HTR-8/SVneo (cell line): ENCODE data around the gene LTV1.
"Not testable (repeated sequence)": the region's sequence is repeated elsewhere in the genome, so short reads cannot be mapped to it uniquely, and the experiment has no call there.

Source experiments
- DNase-seq: peaks from one replicate; pipeline ENCODE4 v3.0.0; 2011; ENCODE audit warnings: low spot score, mixed read lengths; ENCODE audit not compliant: insufficient read length
- FAIRE-seq: peaks from 2 replicates; lab custom pipeline; 2011; peaks lifted over from hg19 to GRCh38; lab: Jason Lieb, UNC

LTV1 gene, protein sequence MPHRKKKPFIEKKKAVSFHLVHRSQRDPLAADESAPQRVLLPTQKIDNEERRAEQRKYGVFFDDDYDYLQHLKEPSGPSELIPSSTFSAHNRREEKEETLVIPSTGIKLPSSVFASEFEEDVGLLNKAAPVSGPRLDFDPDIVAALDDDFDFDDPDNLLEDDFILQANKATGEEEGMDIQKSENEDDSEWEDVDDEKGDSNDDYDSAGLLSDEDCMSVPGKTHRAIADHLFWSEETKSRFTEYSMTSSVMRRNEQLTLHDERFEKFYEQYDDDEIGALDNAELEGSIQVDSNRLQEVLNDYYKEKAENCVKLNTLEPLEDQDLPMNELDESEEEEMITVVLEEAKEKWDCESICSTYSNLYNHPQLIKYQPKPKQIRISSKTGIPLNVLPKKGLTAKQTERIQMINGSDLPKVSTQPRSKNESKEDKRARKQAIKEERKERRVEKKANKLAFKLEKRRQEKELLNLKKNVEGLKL

DNA sequence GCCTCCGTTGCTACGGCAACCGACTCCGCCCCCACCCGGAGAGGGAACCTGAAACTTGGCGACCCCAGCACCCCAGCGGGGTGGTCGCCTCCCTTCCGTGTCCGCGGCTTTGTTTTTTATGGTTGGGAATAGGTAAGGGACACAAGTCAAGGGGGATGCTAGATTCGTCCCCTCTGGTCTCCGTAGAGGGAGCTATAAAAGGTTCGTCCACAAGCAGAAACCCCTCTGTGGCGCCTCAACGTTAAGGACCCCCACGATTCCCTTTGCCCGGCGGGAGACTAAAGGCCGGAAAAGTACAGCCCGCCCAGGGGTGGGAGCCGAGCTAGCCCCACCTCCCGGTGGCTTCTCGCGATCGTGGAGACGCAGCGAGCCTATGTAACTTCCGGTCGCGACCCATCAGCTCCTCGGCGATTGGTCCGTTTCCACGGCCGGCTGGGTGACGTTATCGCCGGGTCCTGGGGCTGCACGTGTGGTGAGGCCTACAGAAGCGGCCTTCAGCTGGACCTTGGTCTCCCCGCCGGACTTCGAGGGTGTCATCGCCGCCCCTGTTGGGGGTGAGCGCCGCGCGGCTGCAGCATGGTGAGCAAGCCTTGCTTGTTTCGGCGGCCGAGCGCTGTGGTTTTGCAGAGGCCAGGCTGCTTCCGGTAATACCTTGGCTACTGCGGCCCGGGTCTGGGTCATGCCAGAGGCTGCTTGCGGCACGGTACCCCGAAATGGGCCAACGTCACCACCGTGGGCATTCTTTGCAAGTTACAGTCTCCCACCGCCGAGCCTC is at the start of gene LTV1:
LTV1 (plus strand) TSS at position 437 of the 775 bp plus-strand sequence; CDS start at position 577, 140 bp downstream.
- FAIRE-seq (peak; percentile 88), DNase-seq (peak; percentile 96)

DNA sequence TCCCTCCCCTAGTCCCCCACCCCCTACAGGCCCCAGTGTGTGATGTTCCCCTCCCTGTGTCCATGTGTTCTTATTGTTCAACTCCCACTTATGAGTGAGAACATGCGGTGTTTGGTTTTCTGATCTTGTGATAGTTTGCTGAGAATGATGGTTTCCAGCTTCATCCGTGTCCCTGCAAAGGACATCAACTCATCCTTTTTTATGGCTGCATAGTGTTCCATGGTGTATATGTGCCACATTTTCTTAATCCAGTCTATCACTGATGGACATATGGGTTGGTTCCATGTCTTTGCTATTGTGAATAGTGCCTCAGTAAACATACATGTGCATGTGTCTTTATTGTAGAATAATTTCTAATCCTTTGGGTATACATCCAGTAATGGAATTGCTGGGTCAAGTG is 46.6 kb upstream of the LTV1 start:
- DNase-seq, FAIRE-seq: not testable (repeated sequence)

DNA sequence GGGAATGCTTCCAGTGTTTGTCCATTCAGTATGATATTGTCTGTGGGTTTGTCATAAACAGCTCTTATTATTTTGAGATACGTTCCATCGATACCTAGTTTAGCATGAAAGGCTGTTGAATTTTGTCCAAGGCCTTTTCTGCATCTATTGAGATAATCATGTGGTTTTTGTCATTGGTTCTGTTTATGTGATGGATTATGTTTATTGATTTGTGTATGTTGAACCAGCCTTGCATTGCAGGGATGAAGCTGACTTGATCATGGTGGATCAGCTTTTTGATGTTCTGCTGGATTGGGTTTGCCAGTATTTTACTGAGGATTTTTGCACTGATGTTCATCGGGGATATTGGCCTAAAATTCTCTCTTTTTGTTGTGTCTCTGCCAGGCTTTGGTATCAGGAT is 44.7 kb upstream of the LTV1 start:
- not testable (repeated sequence) for DNase-seq, FAIRE-seq

DNA sequence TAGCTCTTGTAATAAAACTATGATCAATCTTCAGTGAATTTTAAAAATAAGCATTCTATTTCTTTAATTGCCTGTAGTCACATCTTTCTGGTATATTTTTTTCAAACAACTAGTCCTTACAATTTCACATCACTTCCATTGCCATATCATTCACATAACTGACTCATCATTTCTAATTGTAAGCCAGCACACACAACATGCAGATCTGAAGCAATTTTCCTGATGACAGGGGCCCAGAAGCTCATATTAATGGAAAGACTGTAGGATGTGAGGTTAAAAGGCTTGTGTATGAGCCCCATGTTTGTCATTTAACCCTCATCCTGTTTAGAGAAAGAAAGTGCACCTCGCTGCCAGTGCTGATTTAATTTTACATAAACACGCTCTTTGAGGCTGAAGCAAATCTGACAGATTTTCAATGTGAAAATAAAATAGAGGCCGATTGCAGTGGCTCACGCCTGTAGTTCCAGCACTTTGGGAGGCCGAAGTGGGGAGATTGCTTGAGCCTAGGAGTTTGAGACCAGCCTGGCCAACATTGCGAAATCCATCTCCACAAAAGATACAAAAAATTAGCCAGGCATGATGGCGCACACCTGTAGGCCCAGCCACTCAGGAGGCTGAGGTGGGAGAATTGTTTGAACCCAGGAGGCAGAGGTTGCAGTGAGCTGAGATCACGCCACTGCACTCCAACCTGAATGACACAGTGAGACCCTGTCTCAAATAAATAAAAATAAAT is 40.1 kb upstream of the LTV1 start:
- DNase-seq (no peak), FAIRE-seq (no peak)

DNA sequence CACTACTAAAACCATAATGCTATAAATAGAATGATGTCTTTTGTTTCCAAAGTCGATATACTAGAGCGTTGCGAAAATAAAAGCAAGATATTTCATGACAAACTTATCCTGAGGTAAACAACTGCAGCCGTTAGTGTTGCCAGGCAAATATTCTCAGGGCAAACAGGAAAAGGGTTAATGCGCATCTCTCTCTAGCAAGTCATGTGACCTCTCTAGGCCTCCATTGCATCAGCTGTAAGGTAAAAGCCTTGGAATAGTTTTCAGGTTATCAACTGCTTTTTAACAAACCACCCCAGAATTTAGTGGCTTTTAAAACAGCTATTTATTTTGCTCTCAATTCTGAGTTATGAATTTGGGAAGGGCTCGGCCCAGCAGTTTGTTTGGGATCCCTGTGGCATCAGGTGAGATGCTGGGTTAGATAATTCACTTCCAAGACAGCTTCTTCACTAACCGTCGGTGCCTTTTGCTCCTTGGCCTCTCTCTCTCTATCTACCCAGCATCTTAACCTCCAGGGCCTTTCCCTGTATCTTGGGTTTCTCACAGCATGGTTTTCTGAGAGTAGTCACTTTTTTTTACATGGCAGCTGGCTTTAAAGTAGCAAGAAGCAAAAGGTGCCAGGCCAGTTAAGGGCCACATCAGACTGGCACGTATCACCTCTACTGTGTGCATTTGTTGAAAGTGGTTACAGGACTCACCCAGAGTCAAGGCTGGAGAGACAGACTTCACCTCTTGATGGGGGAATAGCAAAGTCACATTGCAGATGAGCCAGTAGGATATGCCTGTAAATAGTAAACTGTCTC is 39.2 kb upstream of the LTV1 start:
- DNase-seq (no peak), FAIRE-seq (no peak)

DNA sequence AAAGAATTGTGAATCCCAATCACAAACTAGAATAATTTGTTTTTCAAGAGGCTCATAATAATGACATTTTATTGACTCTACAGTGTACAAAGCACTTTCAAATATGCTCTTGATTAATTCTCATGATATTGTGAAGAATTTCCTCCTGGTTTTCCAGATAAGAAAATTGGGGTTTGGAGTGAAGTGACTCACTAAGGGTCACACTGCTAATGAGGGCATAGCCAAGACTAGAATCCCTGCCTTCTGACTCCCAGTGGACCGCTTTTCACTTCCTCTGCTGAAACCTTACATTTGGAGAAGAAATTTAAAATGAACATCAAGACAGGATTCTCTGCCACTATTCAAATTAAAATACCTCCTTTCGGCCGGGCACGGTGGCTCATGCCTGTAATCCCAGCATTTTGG is 38.3 kb upstream of the LTV1 start:
- no peak for DNase-seq
- FAIRE-seq, result no peak

DNA sequence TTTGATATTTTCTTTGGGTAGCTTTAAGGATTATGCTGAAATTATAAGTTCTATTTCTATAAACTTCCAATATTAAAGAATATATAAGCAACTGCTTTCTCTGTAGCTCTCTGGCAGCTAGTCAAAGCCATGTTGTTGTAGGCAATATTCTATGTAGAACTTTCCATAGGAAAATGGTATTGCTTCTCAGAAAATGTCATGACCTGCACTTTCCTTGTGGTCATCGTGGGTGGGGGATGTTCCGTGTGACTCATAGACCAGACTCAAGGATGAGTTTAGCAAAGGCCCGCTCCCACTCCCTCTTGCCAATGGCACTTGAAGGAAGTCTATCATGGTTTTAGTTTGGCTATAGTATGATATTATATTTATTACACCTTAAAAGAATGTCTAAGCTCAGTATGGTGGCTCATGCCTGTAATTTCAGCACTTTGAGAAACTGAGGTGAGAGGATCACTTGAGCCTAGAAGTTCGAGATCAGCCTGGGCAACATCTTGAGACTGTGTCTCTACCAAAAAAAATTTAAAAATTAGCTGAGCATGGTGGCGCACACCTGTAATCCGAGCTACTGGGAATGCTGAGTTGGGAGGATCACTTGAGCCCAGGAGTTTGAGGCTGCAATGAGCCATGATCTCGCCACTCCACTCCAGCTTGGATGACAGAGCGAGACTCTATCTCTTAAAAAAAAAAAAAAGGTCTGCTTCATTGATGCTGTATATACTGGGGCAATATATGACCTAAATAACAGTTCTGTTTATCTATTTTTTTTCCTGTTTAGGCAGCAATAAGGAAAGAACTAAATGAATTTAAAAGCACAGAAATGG is 36.6 kb upstream of the LTV1 start:
- DNase-seq (no peak), FAIRE-seq (no peak)

DNA sequence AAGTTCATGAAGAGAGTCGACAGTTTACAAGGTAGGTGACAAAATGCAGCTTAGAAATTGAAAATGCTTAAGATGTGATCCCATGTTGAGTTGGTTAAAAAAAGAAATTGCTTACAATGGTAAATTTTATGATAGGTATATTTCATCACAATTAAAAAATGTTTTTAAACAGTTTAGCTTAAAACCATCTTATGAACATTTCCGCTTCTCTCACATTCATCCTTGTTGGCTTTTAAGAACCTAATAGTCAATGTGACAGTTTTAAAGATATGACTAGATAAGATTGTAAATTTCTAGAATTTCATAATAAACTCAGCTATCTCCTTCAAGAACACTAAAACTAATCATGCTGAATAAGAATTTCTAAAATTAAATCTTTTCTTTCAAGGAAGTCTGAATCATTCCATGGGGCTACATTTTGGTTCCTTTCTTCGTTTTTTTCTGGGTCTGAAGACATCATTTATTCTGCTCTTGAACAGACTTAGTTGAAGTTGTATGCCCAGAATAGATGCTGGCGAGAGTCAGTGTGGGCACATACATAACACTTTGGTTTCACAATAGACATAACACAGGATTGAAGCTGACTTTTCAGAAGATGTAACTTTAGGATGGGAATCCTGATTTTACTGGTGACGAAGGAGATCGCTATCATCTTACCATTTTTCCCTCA is 35.9 kb upstream of the LTV1 start:
- no peak for DNase-seq
- FAIRE-seq, result no peak

DNA sequence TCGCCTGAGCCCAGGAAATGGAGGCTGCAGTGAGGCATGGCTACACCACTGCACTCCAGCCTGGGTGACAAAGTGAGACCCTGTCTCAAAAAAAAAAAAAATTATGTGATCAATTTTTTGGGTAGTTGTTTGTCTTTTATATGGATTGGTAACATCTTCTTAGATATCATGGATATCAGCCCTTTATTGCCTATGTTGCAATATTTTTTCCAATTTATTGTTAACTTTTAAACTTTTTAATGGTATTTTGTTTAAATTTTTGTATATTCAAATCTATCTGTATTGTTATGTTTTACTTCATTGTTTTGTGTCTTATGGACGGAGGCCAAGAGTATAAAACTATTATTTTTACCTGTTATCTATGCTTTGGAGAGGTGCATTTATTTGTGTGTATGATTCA is 32.4 kb upstream of the LTV1 start:
- DNase-seq, result no peak
- no peak for FAIRE-seq

DNA sequence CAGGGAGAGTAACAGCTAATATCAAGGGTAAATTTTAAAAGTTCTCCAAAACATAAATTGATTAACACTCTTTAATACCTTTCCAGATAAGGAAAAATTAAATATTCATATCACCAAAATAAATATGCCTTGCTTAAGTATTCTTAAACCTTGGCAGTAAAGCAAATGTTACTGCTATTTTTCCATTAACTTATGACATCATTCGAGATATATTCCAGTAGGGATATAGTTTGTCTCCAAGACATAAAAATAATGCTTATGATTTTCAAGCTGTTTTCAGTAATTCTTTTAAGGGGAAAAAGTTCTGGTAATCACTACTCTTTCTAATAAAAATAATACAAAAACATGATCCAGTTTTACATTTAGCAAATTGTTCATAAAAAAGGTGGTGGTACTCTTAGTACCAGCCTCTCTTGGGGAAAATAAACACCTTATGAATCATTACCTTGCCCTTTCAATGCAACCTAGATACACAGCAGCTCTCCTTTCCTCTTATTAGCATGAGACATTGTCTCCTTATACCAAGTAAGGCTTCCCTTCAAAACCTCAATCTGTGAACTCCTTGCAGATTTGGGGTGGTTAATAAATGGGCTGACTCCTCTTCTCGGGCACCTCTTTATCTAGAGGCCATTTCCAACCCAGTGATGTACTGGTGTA is 31.5 kb upstream of the LTV1 start:
- FAIRE-seq (no peak), DNase-seq (no peak)

DNA sequence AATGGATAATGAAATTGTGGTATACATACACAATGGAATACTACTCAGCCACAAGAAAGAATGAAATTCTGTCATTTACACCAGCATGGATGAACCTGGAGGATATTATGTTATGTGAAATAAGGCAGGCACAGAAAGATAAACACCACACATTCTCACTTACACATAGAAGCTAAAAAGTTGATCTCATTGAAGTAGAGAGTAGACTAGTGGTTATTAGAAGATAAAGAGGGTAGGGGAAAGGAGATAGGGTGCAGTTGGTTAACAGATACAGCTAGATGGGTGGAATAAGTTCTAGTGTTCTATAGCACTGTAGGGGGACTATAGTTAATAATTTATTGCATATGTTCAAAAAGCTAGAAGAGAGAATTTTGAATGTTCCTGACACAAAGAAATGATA is 25.5 kb upstream of the LTV1 start:
- no peak for FAIRE-seq

DNA sequence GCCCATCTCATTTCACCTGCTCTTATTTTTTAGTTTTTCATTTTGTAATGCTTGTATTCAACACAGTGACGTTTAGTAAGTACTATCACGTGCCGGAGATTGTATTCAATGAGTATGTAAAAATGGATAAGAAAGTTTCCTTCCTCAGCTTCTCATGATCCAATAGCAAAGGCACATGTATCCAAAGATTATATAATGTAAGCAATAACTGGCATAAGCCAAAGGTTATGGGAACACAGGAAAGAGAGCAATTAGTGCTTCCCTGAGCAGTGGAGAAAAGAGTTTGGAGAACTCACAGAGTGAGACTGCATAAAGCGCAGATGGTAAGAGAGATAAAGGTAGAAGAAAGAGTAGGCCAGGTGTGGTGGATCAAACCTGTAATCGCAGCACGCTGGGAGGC is 21.8 kb upstream of the LTV1 start:
- no peak for DNase-seq
- no peak for FAIRE-seq

More for the DNA sequence above, 25.5 kb upstream of the LTV1 start:
- DNase-seq, result no peak

DNA sequence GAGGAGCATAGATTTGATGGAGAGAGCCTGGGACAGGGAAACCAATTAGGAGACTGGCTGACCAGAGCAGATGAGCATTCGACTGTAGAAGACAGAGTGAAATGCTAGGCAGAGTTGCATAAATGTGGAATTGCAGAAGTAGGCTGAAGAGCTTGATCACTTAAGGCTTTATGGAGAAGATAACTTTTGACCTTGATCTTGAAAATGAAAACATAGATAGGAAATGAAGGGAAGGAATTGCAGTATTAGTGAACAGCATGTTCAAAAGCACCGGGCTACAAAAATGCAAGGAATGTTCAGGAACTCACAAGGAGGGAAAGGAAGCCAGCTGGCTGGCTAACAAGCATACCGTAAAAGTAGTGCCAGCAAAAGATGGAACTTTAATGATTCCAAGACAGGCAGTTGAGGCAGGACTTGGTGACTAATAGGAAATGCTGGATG is 20.5 kb upstream of the LTV1 start:
- FAIRE-seq, result no peak

DNA sequence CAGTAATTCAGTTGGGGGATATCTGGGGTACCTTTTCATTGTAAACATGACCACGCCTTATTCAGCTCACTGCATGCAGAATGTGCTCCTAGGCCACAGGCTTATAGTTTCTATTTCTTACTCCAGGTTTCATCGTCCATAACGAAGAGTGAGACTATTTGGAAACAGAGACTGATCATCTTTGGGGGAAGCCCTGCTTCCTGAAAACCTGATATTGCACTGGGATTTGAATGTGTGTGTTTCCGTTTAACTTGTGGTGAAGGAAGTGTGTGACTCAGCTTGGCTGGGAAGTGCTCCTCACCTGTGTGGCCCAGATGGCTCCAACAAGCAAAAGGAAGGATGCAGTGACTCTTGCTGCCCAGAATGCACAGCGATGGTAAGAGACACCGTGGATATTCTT is 19.6 kb upstream of the LTV1 start:
- FAIRE-seq (no peak), DNase-seq (no peak)

More for the DNA sequence above, 20.5 kb upstream of the LTV1 start:
- DNase-seq, result no peak

DNA sequence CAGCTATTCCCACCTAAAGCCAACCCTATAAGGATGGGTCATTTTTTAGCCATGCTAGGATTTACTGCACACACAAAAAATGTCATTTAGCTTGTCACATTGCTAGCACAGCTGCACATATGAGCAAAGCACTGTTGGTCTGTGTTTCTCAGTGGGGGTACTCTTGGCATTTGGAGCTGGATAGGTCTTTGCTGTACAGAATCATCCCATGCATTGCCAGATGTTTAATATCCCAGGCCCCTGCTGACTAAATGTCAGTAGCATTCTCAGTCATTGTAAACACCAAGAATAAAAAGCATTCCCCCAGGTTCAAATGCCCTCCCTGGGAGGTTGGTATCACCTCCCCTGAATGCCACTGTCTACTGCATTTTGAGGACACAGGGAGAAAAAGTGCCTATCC is 14.6 kb upstream of the LTV1 start:
- no peak for DNase-seq
- no peak for FAIRE-seq

DNA sequence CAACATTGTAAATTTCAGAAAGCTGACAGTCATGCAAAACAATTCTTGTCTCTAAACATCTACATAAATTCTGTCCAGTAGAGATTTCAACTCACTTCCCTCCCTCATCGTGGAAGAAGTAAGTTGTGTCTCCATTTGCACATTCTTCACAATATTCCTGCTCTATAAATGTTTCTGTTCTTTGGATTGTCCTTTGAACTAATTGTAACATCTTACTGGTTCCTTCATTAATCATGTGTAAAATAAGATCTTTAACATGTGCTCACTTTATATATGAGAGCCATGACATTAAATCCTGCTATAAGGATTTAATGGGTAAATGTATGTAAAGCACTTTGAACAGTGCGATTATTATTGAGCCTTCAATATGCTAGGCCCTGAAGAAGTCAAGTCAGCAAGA is 7.0 kb upstream of the LTV1 start:
- FAIRE-seq (no peak), DNase-seq (no peak)

DNA sequence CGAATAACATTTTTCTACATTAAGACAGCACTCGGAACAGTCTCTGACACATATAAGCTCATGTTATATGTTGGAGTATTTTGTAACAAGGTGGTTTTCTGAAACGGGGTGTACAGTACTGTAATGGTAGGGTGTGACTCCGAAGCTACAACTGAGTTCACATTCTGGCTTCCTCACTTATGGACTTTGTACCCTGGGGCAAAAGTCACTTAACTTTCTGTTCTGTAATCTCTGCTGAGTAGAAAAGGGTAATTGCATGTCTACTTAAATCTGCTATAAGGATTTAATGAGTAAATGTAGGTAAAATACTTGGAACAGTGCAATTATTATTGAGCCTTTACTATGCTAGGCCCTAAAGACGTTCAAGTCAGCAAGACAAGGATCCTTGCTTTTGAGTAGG is 4.7 kb upstream of the LTV1 start:
- no peak for FAIRE-seq

DNA sequence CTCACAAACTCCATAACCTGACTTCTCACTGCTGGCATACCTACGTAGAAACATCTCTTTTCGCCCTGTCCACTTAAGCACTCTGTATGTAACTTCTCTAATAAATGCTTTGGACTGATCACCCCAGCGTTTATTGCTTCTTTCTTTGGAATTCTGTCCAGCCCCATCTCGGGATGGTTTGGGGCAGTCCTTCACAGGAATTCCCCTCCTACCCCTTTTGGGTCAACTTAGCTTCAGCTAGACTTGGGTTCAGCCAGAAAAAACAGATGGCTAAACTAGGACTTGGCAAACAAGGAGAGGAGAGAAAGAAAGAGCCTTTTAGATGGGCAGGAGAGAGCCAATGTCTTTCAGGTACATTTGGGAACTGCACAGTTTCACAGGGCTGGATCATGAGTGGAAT is 3.9 kb upstream of the LTV1 start:
- FAIRE-seq (no peak), DNase-seq (no peak)

More for the DNA sequence above, 4.7 kb upstream of the LTV1 start:
- no peak for DNase-seq
